Neural cell (in vitro differentiated cells): Measurements from ENCODE around the gene RBM19. TPM values are rescaled to one million over a fixed set of nuclear protein-coding genes. Genes with fewer than 3 reads are reported as not detected.

ENCODE experiments used
- H2AFZ ChIP-seq: fragments of 200-600, 300-800 bp; sonication (generic), shearing (Covaris generic); 2 replicates; pipeline ENCODE4 v1.6.0; 2014; ENCODE audit warnings: low read depth, mild to moderate bottlenecking, antibody characterized with exemption, low read length, moderate library complexity
- H3F3A ChIP-seq: fragments of 200-600 bp; shearing (Covaris generic); 2 replicates; pipeline ENCODE4 v1.6.1; 2016; ENCODE audit warnings: mild to moderate bottlenecking, moderate library complexity, mixed read lengths, antibody characterized with exemption, low read length; ENCODE audit not compliant: insufficient read depth, poor library complexity, severe bottlenecking
- H3K27ac ChIP-seq: fragments of 200-600, 300-800 bp; sonication (generic), shearing (Covaris generic); 2 replicates; pipeline ENCODE4 v1.5.1; 2014; ENCODE audit warnings: mild to moderate bottlenecking, low read length, moderate library complexity
- H3K27me3 ChIP-seq: fragments of 300-800, 200-600 bp; sonication (generic), shearing (Covaris generic); 2 replicates; pipeline ENCODE4 v1.6.0; 2014; ENCODE audit warnings: mild to moderate bottlenecking, low read depth, low read length, moderate library complexity; ENCODE audit not compliant: insufficient read depth
- H3K36me3 ChIP-seq: fragments of 300-800, 200-600 bp; sonication (generic), shearing (Covaris generic); 2 replicates; pipeline ENCODE4 v1.5.1; 2014; ENCODE audit warnings: mild to moderate bottlenecking, antibody characterized with exemption, low read length, moderate library complexity; ENCODE audit not compliant: insufficient read depth
- H3K4me2 ChIP-seq: fragments of 300-800, 200-600 bp; sonication (generic), shearing (Covaris generic); 2 replicates; pipeline ENCODE4 v1.6.0; 2014; ENCODE audit warnings: mild to moderate bottlenecking, low read length
- H3K4me3 ChIP-seq: fragments of 300-800, 200-600 bp; sonication (generic), shearing (Covaris generic); 2 replicates; pipeline ENCODE4 v1.5.1; 2014; ENCODE audit warnings: mild to moderate bottlenecking, low read length, moderate library complexity
- H3K79me2 ChIP-seq: fragments of 200-600 bp; shearing (Covaris generic); replicated peaks from 2 replicates; pipeline ENCODE4 v1.6.0; 2014; ENCODE audit warnings: mild to moderate bottlenecking, low read length, moderate library complexity; ENCODE audit not compliant: insufficient read depth
- H3K9ac ChIP-seq: fragments of 300-800, 200-600 bp; sonication (generic), shearing (Covaris generic); 2 replicates; pipeline ENCODE4 v1.6.1; 2016; ENCODE audit warnings: mild to moderate bottlenecking, low read length, mixed read lengths
- H3K9me2 ChIP-seq: fragments of 200-600 bp; shearing (Covaris generic); 2 replicates; pipeline ENCODE4 v1.6.1; 2016; ENCODE audit warnings: mild to moderate bottlenecking, low read length, mixed read lengths; ENCODE audit not compliant: insufficient read depth
- H3K9me3 ChIP-seq: fragments of 200-600, 300-800 bp; sonication (generic), shearing (Covaris generic); 2 replicates; pipeline ENCODE4 v1.6.1; 2016; ENCODE audit warnings: mild to moderate bottlenecking, mixed run types, low read length, moderate library complexity, mixed read lengths
- H4K20me1 ChIP-seq: fragments of 200-600 bp; shearing (Covaris generic); 2 replicates; pipeline ENCODE4 v1.6.1; 2016; ENCODE audit warnings: mild to moderate bottlenecking, mixed run types; ENCODE audit not compliant: insufficient read depth
- EP300 ChIP-seq: fragments of 450-650 bp; conservative IDR thresholded peaks from 2 replicates; pipeline ENCODE4 v1.6.1; 2014; ENCODE audit warnings: antibody characterized with exemption, mild to moderate bottlenecking, moderate library complexity; ENCODE audit not compliant: poor library complexity, severe bottlenecking
- EZH2 ChIP-seq: fragments of 200-600, 300-800 bp; shearing (Covaris generic), sonication (generic); IDR thresholded peaks from 2 replicates; pipeline ENCODE4 v1.6.1; 2014; ENCODE audit warnings: antibody characterized with exemption, low read length, borderline replicate concordance, mild to moderate bottlenecking; ENCODE audit not compliant: insufficient read depth, poor library complexity, severe bottlenecking
- MXI1 ChIP-seq: fragments of 450-650 bp; conservative IDR thresholded peaks from 2 replicates; pipeline ENCODE4 v1.6.1; 2014; ENCODE audit warnings: antibody characterized with exemption, mild to moderate bottlenecking; ENCODE audit not compliant: poor library complexity, severe bottlenecking
- POLR2AphosphoS5 ChIP-seq: IDR thresholded peaks from 2 replicates; pipeline ENCODE4 v1.6.1; 2012
- RAD21 ChIP-seq: fragments of 450-650 bp; conservative IDR thresholded peaks from 2 replicates; pipeline ENCODE4 v1.6.1; 2014; ENCODE audit warnings: antibody characterized with exemption, mild to moderate bottlenecking, moderate library complexity
- SMC3 ChIP-seq: fragments of 450-650 bp; conservative IDR thresholded peaks from 2 replicates; pipeline ENCODE4 v1.6.1; 2014; ENCODE audit warnings: antibody characterized with exemption, mild to moderate bottlenecking, moderate library complexity; ENCODE audit not compliant: poor library complexity
- TAF1 ChIP-seq: IDR thresholded peaks from 2 replicates; pipeline ENCODE4 v1.6.1; 2012; ENCODE audit warnings: low read depth
- polyA plus RNA-seq: library from polyadenylated mRNA; depleted of rRNA; stranded (reverse); fragments of >200 nt; gene quantifications from 2 replicates; pipeline ENCODE4 v1.2.3, GENCODE V29; 2014
- TF ChIP-seq, protein P1 (sequence below): fragments of 450-650 bp; IDR thresholded peaks from 2 replicates; pipeline ENCODE4 v1.5.1; 2014; ENCODE audit warnings: antibody characterized with exemption, mild to moderate bottlenecking, moderate library complexity; ENCODE audit not compliant: poor library complexity, severe bottlenecking
- TF ChIP-seq, protein P2 (sequence below): IDR thresholded peaks from 2 replicates; pipeline ENCODE4 v1.6.1; 2012; ENCODE audit warnings: borderline replicate concordance

RBM19 gene
- polyA plus RNA-seq, 1 donor from 2014 or later: 14.2 TPM

DNA sequence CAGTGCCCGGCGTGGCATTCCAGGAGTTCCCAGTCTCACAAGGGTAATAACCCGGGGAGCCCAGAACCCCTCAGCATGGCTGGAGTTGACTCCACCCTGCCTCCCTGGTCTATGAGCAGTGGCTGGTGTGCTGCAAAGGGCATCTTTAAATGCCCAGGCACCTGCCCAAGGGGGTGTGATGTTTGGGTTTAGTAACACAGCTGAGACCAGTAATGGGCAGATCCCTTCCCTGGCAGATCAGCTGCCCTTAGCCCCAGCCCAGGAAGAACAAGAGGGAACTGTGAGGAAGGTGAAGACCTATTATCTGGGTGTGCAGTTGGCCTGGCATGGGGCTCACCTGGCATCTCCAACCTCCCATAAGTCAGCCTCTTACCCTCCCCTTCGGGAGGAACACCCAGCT lies 35.9 kb downstream of the RBM19 start:
- no peaks in the 10 kb centered on the region for H3K9me3 ChIP-seq
- no peak overlapping the region for H3K27ac ChIP-seq
- no peaks in the 10 kb centered on the region for H3K27me3 ChIP-seq
- H3K4me2 ChIP-seq: no peak overlapping the region
- TF ChIP-seq POLR2AphosphoS5 (no peak), EP300 (no peak), SMC3 (no peak), MXI1 (no peak), TAF1 (no peak), EZH2 (no peak), RAD21 (no peak)
- TF ChIP-seq, protein P1, sequence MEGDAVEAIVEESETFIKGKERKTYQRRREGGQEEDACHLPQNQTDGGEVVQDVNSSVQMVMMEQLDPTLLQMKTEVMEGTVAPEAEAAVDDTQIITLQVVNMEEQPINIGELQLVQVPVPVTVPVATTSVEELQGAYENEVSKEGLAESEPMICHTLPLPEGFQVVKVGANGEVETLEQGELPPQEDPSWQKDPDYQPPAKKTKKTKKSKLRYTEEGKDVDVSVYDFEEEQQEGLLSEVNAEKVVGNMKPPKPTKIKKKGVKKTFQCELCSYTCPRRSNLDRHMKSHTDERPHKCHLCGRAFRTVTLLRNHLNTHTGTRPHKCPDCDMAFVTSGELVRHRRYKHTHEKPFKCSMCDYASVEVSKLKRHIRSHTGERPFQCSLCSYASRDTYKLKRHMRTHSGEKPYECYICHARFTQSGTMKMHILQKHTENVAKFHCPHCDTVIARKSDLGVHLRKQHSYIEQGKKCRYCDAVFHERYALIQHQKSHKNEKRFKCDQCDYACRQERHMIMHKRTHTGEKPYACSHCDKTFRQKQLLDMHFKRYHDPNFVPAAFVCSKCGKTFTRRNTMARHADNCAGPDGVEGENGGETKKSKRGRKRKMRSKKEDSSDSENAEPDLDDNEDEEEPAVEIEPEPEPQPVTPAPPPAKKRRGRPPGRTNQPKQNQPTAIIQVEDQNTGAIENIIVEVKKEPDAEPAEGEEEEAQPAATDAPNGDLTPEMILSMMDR: no peak
- TF ChIP-seq, protein P2, sequence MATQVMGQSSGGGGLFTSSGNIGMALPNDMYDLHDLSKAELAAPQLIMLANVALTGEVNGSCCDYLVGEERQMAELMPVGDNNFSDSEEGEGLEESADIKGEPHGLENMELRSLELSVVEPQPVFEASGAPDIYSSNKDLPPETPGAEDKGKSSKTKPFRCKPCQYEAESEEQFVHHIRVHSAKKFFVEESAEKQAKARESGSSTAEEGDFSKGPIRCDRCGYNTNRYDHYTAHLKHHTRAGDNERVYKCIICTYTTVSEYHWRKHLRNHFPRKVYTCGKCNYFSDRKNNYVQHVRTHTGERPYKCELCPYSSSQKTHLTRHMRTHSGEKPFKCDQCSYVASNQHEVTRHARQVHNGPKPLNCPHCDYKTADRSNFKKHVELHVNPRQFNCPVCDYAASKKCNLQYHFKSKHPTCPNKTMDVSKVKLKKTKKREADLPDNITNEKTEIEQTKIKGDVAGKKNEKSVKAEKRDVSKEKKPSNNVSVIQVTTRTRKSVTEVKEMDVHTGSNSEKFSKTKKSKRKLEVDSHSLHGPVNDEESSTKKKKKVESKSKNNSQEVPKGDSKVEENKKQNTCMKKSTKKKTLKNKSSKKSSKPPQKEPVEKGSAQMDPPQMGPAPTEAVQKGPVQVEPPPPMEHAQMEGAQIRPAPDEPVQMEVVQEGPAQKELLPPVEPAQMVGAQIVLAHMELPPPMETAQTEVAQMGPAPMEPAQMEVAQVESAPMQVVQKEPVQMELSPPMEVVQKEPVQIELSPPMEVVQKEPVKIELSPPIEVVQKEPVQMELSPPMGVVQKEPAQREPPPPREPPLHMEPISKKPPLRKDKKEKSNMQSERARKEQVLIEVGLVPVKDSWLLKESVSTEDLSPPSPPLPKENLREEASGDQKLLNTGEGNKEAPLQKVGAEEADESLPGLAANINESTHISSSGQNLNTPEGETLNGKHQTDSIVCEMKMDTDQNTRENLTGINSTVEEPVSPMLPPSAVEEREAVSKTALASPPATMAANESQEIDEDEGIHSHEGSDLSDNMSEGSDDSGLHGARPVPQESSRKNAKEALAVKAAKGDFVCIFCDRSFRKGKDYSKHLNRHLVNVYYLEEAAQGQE: no peak
- H3F3A ChIP-seq: no peaks in the 10 kb centered on the region
- no peaks in the 10 kb centered on the region for H3K79me2 ChIP-seq
- H3K9ac ChIP-seq: no peak overlapping the region
- no peaks in the 10 kb centered on the region for H3K9me2 ChIP-seq
- no peaks in the 10 kb centered on the region for H4K20me1 ChIP-seq
- H3K36me3 ChIP-seq: no peaks in the 10 kb centered on the region
- no peak overlapping the region for H2AFZ ChIP-seq
- H3K4me3 ChIP-seq: no peak overlapping the region

DNA sequence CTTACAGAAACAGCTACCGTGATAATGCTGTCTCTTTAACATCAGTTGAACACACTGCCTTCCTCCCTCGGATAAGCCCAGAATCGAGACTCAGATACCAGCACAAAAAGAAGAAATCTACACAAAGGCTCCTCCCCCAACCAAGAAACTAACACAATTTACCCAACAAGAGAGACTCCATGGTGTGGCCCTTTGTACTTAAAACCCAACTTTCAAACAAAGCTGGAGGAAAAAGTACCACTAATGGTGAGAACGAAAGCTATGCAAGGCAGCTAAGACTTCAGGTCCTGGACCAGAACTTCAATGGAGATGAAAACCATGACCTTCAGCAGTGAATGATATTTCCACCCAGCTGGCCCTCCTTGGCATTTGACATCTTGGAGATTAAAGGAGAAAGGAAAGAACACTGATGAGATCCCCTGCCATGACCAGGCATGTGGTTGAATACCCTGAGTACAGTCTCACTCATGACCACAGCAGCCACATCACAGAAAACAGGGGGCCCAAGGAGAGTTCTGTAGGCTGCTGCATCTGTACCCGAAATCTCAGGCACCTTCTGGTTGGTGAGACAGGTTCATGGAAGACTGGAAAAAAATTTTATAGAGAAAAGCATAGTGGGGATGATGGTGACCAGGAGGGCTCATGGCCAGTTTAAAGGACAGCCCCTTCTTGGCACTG lies 36.7 kb downstream of the RBM19 start:
- Histone ChIP-seq H3K9me2 (no peaks in the 10 kb centered on the region), H3K79me2 (no peaks in the 10 kb centered on the region), H3K4me3 (no peak overlapping the region), H3K36me3 (no peaks in the 10 kb centered on the region), H3K9me3 (no peaks in the 10 kb centered on the region), H2AFZ (no peak overlapping the region), H3F3A (no peaks in the 10 kb centered on the region), H3K27me3 (no peaks in the 10 kb centered on the region), H3K9ac (no peak overlapping the region), H4K20me1 (no peaks in the 10 kb centered on the region), H3K4me2 (no peak overlapping the region), H3K27ac (no peak overlapping the region)
- TF ChIP-seq, protein P1: no peak
- TF ChIP-seq MXI1: no peak
